Ovary (tissue), 3 donors: ENCODE data around the gene ABCA10.

Experiments used
- CTCF ChIP-seq, 3 donors: fragments of 450-650 bp in 2 of 3; fragments of 200-600 bp in 1 of 3; IDR thresholded peaks; one replicate each; pipeline versions ENCODE4 v1.5.1 to v1.8.0; 2016 to 2022; ENCODE audit warnings: antibody characterized with exemption in 3 of 3, mild to moderate bottlenecking in 1 of 3
- EP300 ChIP-seq: sonication (generic); formaldehyde crosslinking; IDR thresholded peaks from one replicate; pipeline ENCODE4 v1.6.1; 2017; ENCODE audit warnings: antibody characterized with exemption
- POLR2A ChIP-seq: fragments of 450-650 bp; IDR thresholded peaks from one replicate; pipeline ENCODE4 v1.6.1; 2017; ENCODE audit warnings: antibody characterized with exemption, mild to moderate bottlenecking, moderate library complexity
- donor health status: DM: no; HTN: no; CAD: no.

GRCh38 chr17:69105907-69106730 is 122.5 kb downstream of the ABCA10 start:
- TF ChIP-seq CTCF (IDR thresholded peaks at IDR 0.05) (no peak), EP300 (no peak), POLR2A (no peak)
